Measurements from ENCODE around the gene STEAP3. TPM values are rescaled to one million over a fixed set of nuclear protein-coding genes. Genes with fewer than 3 reads are reported as not detected.

Gene STEAP3
- total RNA-seq, 1 experiment from 2014 or later = 32.3 TPM

DNA sequence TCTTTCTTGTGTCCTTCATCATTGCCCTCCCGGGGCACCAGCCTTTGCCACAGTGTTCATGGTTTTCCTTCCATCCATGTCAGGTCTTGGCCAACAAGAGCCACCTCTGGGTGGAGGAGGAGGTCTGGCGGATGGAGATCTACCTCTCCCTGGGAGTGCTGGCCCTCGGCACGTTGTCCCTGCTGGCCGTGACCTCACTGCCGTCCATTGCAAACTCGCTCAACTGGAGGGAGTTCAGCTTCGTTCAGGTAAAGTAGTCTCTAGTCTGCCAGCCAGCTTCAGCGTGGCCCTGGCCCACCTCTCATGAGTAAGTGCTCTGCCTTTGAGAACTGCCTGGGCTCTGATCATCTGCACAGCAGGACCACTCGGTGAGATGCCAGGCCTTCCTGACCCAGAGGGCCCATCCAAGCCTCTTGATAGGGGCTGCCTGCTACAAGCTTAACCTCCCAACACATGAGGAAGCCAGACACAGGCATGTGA lies 31.0 kb downstream of the STEAP3 start:
- Histone ChIP-seq H3K9me3 (ENCODE audit: control insufficient read depth in 1 of 2, insufficient read depth in 1 of 2, low read depth in 1 of 2, low read length in 2 of 2) (no peaks in the 10 kb centered on the region), H3K9ac (ENCODE audit: low read length) (no peak overlapping the region), H3K27ac (ENCODE audit: low read depth, low read length) (peak overlapping the region; percentile 1; the same call in 1 of the 2 replicates), H3K4me2 (ENCODE audit: low read length) (no peak overlapping the region), H3K4me1 (ENCODE audit: control insufficient read depth in 1 of 2, insufficient read depth in 2 of 2, low read length in 2 of 2) (peaks cover 53 to 88% of the 10 kb centered on the region in 2 experiments), H3K36me3 (ENCODE audit: control insufficient read depth in 1 of 2, insufficient read depth in 2 of 2, low read length in 2 of 2) (peaks cover 0 to 30% of the 10 kb centered on the region in 2 experiments; a peak in 1 of 4 replicates), H4K20me1 (ENCODE audit: insufficient read depth) (no peaks in the 10 kb centered on the region; the same call in 1 of the 2 replicates), H3K27me3 (ENCODE audit: insufficient read depth, low read length) (no peaks in the 10 kb centered on the region), H2AFZ (ENCODE audit: low read depth, low read length, poor library complexity, severe bottlenecking) (no peak overlapping the region), H3K4me3 (replicated peaks in 1 of 2; ENCODE audit: low read depth in 1 of 2, low read length in 2 of 2) (no peak overlapping the region), H3K79me2 (ENCODE audit: insufficient read depth, low read length) (peaks cover 12% of the 10 kb centered on the region; the same call in 1 of the 2 replicates), H3K9me2 (ENCODE audit: insufficient read depth) (no peaks in the 10 kb centered on the region)
- ATAC-seq (no peak), DNase-seq (ENCODE audit: low read depth, low spot score) (no peak)
- TF ChIP-seq CBX3 (IDR thresholded peaks at IDR 0.05; ENCODE audit: low read depth) = no peak
- TF ChIP-seq EZH2phosphoT487 (IDR thresholded peaks at IDR 0.05; ENCODE audit: borderline replicate concordance) = no peak
- no peak for TF ChIP-seq ELF1 (IDR thresholded peaks at IDR 0.05; ENCODE audit: borderline replicate concordance, low read depth)
- no peak for TF ChIP-seq SIN3A (IDR thresholded peaks at IDR 0.05; ENCODE audit: low read depth)
- no peak for TF ChIP-seq ZFX (IDR thresholded peaks at IDR 0.05)
- no peak for TF ChIP-seq POLR2AphosphoS5 (IDR thresholded peaks at IDR 0.05; ENCODE audit: low read depth, low read length)
- TF ChIP-seq YY1 (IDR thresholded peaks at IDR 0.05; ENCODE audit: extremely low read depth, insufficient replicate concordance, low read depth, low read length) = no peak
- TF ChIP-seq SRF (IDR thresholded peaks at IDR 0.05; ENCODE audit: low read depth) = no peak
- TF ChIP-seq TCF7L2 (IDR thresholded peaks at IDR 0.05; ENCODE audit: borderline replicate concordance, extremely low read depth, insufficient read depth, insufficient read length) = no peak
- TF ChIP-seq RAD21 (IDR thresholded peaks at IDR 0.05; ENCODE audit: low read depth) = no peak
- no peak for TF ChIP-seq EZH2 (IDR thresholded peaks at IDR 0.05)
- TF ChIP-seq, protein P1, sequence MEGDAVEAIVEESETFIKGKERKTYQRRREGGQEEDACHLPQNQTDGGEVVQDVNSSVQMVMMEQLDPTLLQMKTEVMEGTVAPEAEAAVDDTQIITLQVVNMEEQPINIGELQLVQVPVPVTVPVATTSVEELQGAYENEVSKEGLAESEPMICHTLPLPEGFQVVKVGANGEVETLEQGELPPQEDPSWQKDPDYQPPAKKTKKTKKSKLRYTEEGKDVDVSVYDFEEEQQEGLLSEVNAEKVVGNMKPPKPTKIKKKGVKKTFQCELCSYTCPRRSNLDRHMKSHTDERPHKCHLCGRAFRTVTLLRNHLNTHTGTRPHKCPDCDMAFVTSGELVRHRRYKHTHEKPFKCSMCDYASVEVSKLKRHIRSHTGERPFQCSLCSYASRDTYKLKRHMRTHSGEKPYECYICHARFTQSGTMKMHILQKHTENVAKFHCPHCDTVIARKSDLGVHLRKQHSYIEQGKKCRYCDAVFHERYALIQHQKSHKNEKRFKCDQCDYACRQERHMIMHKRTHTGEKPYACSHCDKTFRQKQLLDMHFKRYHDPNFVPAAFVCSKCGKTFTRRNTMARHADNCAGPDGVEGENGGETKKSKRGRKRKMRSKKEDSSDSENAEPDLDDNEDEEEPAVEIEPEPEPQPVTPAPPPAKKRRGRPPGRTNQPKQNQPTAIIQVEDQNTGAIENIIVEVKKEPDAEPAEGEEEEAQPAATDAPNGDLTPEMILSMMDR (IDR thresholded peaks at IDR 0.05 in 2 of 3, conservative IDR thresholded peaks at IDR 0.05 in 1 of 3; ENCODE audit: borderline replicate concordance in 1 of 3, insufficient read depth in 1 of 3, low read depth in 2 of 3, low read length in 2 of 3) = no peak
- TF ChIP-seq POLR2A (IDR thresholded peaks at IDR 0.05; ENCODE audit: borderline replicate concordance, extremely low read depth, insufficient read depth, insufficient read length) = no peak
- no peak for TF ChIP-seq ATF3 (IDR thresholded peaks at IDR 0.05)
- TF ChIP-seq, protein P2, sequence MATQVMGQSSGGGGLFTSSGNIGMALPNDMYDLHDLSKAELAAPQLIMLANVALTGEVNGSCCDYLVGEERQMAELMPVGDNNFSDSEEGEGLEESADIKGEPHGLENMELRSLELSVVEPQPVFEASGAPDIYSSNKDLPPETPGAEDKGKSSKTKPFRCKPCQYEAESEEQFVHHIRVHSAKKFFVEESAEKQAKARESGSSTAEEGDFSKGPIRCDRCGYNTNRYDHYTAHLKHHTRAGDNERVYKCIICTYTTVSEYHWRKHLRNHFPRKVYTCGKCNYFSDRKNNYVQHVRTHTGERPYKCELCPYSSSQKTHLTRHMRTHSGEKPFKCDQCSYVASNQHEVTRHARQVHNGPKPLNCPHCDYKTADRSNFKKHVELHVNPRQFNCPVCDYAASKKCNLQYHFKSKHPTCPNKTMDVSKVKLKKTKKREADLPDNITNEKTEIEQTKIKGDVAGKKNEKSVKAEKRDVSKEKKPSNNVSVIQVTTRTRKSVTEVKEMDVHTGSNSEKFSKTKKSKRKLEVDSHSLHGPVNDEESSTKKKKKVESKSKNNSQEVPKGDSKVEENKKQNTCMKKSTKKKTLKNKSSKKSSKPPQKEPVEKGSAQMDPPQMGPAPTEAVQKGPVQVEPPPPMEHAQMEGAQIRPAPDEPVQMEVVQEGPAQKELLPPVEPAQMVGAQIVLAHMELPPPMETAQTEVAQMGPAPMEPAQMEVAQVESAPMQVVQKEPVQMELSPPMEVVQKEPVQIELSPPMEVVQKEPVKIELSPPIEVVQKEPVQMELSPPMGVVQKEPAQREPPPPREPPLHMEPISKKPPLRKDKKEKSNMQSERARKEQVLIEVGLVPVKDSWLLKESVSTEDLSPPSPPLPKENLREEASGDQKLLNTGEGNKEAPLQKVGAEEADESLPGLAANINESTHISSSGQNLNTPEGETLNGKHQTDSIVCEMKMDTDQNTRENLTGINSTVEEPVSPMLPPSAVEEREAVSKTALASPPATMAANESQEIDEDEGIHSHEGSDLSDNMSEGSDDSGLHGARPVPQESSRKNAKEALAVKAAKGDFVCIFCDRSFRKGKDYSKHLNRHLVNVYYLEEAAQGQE (IDR thresholded peaks at IDR 0.05; ENCODE audit: low read depth) = no peak
- no peak for TF ChIP-seq FOSL1 (IDR thresholded peaks at IDR 0.05; ENCODE audit: low read depth)
- ChIA-PET CTCF (interaction anchor here (1.2 kb wide), 1 partner anchor 10 kb away, joined by 4 read pairs; no protein-coding TSS in a partner anchor), POLR2A (no interaction called here), RAD21 (ENCODE audit: low non-redundant PET in 1 of 2, low total read pairs in 2 of 2, uncharacterized antibody in 2 of 2, unreplicated experiment in 2 of 2) (no interaction called here)
- BruUV-seq (replicated peaks) = no TSS peak
- intact Hi-C loops (cut with micrococcal nuclease) = no loop called here

Measured in HCT116 (cell line).